GM19372 (cell line): Measurements from ENCODE around the gene SORL1.

ENCODE experiments used
- ATAC-seq: cut with Tn5 transposase; IDR thresholded peaks from one replicate; pipeline ENCODE4 v1.9.1; 2021; ENCODE audit warnings: mild to moderate bottlenecking, low read depth, moderate library complexity; ENCODE audit not compliant: unreplicated experiment

Gene SORL1

GRCh38 chr11:121450401-121450800, 1.7 kb upstream of the SORL1 start:
- no peak for ATAC-seq

- ATAC-seq: no peak
These were observed 732 bp upstream of the SORL1 start for GRCh38 chr11:121451178-121451985.

GRCh38 chr11:121452609-121453150, 566 bp downstream of the SORL1 start, which contains the start of gene SORL1-AS1:
TSS of gene SORL1-AS1 (minus strand) at chr11:121452967.
- peak; percentile 10 for ATAC-seq

- ATAC-seq: no peak
These were observed 1.6 kb downstream of the SORL1 start for GRCh38 chr11:121453589-121454299.

GRCh38 chr11:121455115-121455514, 3.0 kb downstream of the SORL1 start:
- ATAC-seq: no peak

- no peak for ATAC-seq
These were observed 4.0 kb downstream of the SORL1 start for GRCh38 chr11:121456151-121456550.

DNA sequence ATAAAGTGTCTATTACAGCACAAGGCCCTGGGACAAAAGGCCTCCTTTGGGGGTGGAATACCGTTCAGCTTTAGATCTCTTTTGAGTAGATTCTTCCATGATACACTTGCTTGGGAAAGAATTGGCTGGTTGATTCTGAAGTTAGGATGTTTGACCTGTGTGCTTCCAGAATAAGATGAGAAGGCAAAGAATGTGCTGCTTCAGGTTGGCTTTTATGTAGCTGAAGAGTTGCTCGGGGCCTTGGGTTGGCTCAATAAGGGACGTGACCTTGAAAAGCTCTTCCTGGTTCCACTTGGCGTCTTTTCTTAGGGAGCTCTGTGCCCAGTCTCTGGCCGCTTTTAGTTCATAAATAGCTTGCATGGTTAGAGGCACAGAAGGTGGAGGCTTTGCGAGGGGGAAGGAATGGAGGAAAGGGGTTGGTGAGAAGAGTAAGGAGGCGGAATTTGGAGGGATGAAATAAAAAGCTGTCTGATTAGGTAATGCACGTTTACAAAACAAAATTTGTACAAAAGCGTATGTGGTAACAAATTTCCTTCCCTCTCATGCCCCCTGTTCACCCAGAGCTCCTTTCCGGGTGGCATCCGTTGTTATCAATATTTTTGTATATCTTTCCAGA, 4.8 kb downstream of the SORL1 start:
- no peak for ATAC-seq

- no peak for ATAC-seq
These were observed 6.4 kb downstream of the SORL1 start for GRCh38 chr11:121458551-121458950.

- no peak for ATAC-seq
These were observed 7.4 kb downstream of the SORL1 start for GRCh38 chr11:121459413-121460017.

- ATAC-seq: no peak
These were observed 8.9 kb downstream of the SORL1 start for GRCh38 chr11:121460941-121461514.

GRCh38 chr11:121461843-121462242, 9.7 kb downstream of the SORL1 start:
- no peak for ATAC-seq

DNA sequence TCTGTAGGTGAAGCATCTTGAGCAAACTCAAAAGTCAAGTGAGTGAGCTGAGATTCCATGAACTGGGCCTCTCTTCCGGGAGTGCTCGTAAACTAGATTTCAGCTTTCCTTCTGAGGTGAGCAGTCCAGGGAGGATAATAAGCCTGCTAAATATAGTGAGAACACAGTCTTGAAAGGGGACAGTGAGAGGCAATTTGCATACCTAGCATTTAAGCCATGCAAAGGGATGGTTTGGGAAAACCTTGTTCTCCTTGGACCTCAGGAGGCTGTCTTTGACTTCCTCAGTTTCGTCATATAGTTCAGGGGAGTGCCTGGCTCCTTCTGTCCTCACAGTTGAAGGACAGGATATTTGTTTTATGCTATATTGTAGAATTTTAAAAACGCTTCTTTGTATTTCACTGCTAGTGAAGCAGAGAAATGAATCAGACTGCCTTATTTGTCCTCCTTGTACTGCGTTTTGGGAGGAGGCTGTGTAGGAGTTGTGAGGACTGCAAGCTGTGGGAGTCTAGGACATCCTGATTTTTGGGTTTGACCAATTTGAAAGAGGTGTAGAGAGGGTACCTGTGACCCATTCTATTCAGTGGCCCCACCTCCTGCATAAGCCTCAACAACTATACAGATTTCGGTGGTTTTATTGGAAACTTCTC, 11.7 kb downstream of the SORL1 start:
- ATAC-seq: no peak

DNA sequence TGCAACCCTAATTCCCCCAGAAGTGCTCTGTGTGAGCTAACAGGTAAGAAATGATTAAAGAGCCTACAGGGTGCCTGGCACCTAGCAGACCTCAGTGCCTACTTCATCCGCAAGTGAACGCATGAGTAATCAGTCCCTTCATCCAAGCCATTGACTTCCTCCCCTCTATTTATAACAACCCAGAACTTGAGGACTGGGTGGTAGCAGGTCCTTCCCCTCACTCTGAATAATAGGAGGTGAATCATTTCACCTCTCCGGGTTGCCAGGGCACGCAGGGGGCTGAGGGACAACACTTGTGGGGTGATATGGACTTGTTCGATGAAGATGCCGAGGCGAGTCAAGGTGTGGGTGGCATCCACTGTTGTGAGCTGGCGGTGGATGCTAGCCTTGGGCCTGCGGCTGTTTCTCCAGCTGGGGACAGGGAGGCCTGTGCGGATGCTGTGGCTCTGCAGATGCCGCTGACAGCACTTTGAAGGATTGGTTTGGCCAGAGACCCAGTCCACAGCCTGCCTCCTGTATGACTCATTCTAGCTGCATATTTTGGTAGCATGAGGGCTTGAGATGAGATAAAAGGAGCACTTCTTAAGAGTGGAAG, 12.3 kb downstream of the SORL1 start:
- no peak for ATAC-seq

GRCh38 chr11:121465709-121466062, 13.6 kb downstream of the SORL1 start:
- no peak for ATAC-seq

DNA sequence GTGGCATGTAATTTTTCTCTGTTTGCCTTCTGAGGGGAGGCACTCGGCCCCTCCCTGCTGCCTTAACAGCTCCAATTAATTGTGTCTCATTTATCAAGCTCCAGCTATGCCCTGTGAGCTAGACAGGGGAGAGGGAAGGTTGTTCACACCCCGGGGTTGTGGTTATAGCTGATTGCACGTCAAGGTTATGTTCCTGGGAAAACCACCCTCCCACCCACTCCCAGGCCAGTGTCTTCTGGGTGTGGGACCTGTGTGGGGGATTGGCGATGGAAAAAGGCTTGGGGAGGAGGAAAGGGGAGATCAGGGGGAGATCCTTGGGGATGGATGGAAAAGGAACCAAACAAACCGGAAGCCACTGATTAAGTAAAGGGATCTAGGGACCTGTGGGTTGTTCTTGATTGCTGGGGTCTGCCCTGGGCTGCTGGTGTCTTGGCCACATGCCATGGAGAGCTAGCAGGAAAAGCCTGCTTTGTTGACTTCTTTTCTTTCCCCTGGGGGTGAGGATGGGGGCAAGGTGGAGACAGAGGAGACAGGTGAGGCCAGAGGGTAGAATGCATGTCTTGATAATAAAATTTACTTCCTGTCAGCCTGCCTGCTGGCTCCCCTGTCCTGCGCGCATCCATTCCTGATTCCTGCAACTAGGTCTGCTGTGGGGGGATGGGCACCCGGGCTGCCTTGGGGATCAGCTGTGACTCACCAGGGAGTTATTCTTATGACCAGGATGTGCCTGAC, 14.1 kb downstream of the SORL1 start:
- ATAC-seq: no peak

GRCh38 chr11:121467471-121467870, 15.4 kb downstream of the SORL1 start:
- no peak for ATAC-seq

GRCh38 chr11:121467965-121468364, 15.9 kb downstream of the SORL1 start:
- ATAC-seq: peak; percentile 83

- no peak for ATAC-seq
These were observed 17.8 kb downstream of the SORL1 start for GRCh38 chr11:121469910-121470309.

DNA sequence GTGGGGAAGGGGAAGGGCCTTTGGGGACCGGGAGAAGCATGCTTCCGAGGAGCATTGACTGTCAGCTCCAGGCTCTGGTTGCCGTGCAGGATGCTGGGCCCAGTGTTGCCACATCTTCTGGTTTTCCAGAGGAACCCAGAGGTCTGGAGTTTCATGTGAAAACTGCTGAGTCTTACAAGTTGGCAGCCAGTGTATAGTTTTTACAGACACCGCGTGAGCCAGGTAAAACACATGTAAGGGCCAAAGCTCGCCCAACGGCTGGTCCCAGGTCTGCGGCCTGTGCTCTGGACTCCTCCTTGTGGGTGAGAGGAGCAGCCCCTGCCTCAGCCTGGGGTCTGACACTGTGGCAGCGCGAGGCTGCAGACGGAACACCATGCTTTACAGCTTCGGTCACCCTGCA, 19.1 kb downstream of the SORL1 start:
- no peak for ATAC-seq
